Mesodermal cell (in vitro differentiated cells): ENCODE measurements around the gene LAMP2. TPM values are rescaled to one million over a fixed set of nuclear protein-coding genes. Genes with fewer than 3 reads are reported as not detected.
"Not testable (repeated sequence)": the region's sequence is repeated elsewhere in the genome, so short reads cannot be mapped to it uniquely, and the experiment has no call there.

ENCODE experiments used
- H3K27ac ChIP-seq: 2 replicates; pipeline ENCODE4 v1.7.0; 2013; ENCODE audit warnings: mild to moderate bottlenecking, low read depth, low read length, moderate library complexity; ENCODE audit not compliant: severe bottlenecking
- H3K36me3 ChIP-seq: 2 replicates; pipeline ENCODE4 v1.7.1; 2013; ENCODE audit warnings: mild to moderate bottlenecking, low read length, moderate library complexity; ENCODE audit not compliant: control insufficient read depth, insufficient read depth
- H3K4me1 ChIP-seq: one replicate; pipeline ENCODE4 v1.7.1; 2013; ENCODE audit warnings: mild to moderate bottlenecking, low read length; ENCODE audit not compliant: insufficient read depth, control insufficient read depth, poor library complexity, severe bottlenecking
- H3K4me3 ChIP-seq: 2 replicates; pipeline ENCODE4 v1.7.0; 2013; ENCODE audit warnings: low read length, control low read depth, mild to moderate bottlenecking; ENCODE audit not compliant: insufficient read depth, poor library complexity, severe bottlenecking; ENCODE audit errors: extremely low read depth
- H3K9me3 ChIP-seq: 2 replicates; pipeline ENCODE4 v1.7.1; 2013; ENCODE audit warnings: mild to moderate bottlenecking, low read length, moderate library complexity; ENCODE audit not compliant: control insufficient read depth
- WGBS, 2 experiments: methylation state at CpG; one replicate each; pipeline ENCODE4 v1.1.5; 2013; ENCODE audit warnings: missing lambda C conversion rate in 2 of 2; ENCODE audit not compliant: insufficient coverage in 2 of 2; 5-methylcytosine and 5-hydroxymethylcytosine counted together
- polyA plus RNA-seq, 2 experiments: library from polyadenylated mRNA; stranded (reverse); fragments of 50-300 nt; gene quantifications; one replicate each; pipeline ENCODE4 v1.2.3, GENCODE V29; 2013

Gene LAMP2
- polyA plus RNA-seq (2013, experiment 1 of 2) = 106 TPM
- 101 TPM for polyA plus RNA-seq (2013, experiment 2 of 2)

DNA sequence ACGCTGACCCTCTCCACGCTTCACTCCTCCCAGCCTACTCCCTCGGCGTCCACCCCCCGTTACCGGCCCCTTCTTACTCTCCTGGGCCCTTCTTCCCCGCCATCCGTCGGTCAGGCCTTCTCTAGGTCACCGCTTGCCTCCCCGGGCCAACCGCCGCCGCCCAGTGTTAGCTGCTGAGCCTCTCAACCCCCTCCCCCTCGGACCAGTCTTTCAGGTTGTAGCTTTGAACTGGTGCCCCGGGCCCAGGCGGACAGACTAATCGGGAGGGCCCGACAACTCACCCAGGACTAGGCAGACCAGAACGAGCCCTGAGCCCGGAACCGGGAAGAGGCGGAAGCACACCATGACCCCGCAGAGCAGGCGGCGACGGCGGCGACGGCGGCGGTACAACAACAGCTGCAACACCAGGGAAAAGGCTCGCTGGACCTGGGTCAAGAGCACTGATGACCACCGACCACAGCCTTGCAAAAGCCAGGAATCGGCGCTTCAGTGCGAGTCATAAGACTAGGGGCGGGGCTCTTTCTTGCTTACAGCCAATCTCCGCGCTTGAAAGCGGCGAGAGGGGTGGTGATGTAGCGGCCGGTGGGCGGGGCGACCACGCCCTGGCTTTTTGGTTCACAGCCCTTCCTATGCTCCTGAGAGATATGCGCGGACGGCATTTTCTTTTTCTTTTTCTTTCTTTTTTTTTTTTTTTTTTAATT is at the start of gene LAMP2:
TSS of gene LAMP2 (minus strand) at position 472 of the 701 bp plus-strand sequence. CDS start at position 345, 127 bp downstream.
- 0 to 1% methylated on average over 15 to 16 of the region's 50 CpGs for WGBS, 2 experiments
- Histone ChIP-seq H3K36me3 (no peaks in the 10 kb centered on the region), H3K9me3 (no peaks in the 10 kb centered on the region), H3K4me1 (no peaks in the 10 kb centered on the region), H3K4me3 (peak within 1 kb of the TSS; percentile 62), H3K27ac (peak within 1 kb of the TSS; percentile 94)

GRCh38 chrX:120517936-120518335 is 48.8 kb upstream of the LAMP2 start:
- Histone ChIP-seq H3K9me3 (no peaks in the 10 kb centered on the region), H3K36me3 (peaks cover 2% of the 10 kb centered on the region), H3K4me3 (no peak overlapping the region), H3K4me1 (no peaks in the 10 kb centered on the region), H3K27ac (no peak overlapping the region)
- WGBS, 2 experiments = 82% methylated on average over 2 of the region's 3 CpGs; no CpG with 5 or more reads in 1 of the 2 experiments

- H3K36me3 ChIP-seq = no peaks in the 10 kb centered on the region
- no peak overlapping the region for H3K27ac ChIP-seq
- WGBS, 2 experiments = no CpG with 5 or more reads among the region's 1 CpG
- no peaks in the 10 kb centered on the region for H3K4me1 ChIP-seq
- no peaks in the 10 kb centered on the region for H3K9me3 ChIP-seq
- no peak overlapping the region for H3K4me3 ChIP-seq
These were observed 45.1 kb upstream of the LAMP2 start for GRCh38 chrX:120514236-120514635.

- H3K9me3 ChIP-seq = no peaks in the 10 kb centered on the region
- H3K27ac ChIP-seq = no peak overlapping the region
- no peak overlapping the region for H3K4me3 ChIP-seq
- no CpG with 5 or more reads among the region's 2 CpGs for WGBS, 2 experiments
- H3K36me3 ChIP-seq = no peaks in the 10 kb centered on the region
- no peaks in the 10 kb centered on the region for H3K4me1 ChIP-seq
These were observed 43.5 kb upstream of the LAMP2 start for GRCh38 chrX:120512627-120513026.

GRCh38 chrX:120512222-120512621 is 43.1 kb upstream of the LAMP2 start:
- H3K4me1 ChIP-seq = no peaks in the 10 kb centered on the region
- WGBS, 2 experiments = 92 to 93% methylated on average over 2 of the region's 3 CpGs
- H3K36me3 ChIP-seq = no peaks in the 10 kb centered on the region
- H3K27ac ChIP-seq = no peak overlapping the region
- H3K9me3 ChIP-seq = no peaks in the 10 kb centered on the region
- H3K4me3 ChIP-seq = no peak overlapping the region

GRCh38 chrX:120504569-120504968 is 35.5 kb upstream of the LAMP2 start:
- 100% methylated on average over 1 of the region's 1 CpG; no CpG with 5 or more reads in 1 of the 2 experiments for WGBS, 2 experiments
- Histone ChIP-seq H3K4me3 (no peak overlapping the region), H3K27ac (no peak overlapping the region), H3K9me3 (no peaks in the 10 kb centered on the region), H3K36me3 (no peaks in the 10 kb centered on the region), H3K4me1 (no peaks in the 10 kb centered on the region)

DNA sequence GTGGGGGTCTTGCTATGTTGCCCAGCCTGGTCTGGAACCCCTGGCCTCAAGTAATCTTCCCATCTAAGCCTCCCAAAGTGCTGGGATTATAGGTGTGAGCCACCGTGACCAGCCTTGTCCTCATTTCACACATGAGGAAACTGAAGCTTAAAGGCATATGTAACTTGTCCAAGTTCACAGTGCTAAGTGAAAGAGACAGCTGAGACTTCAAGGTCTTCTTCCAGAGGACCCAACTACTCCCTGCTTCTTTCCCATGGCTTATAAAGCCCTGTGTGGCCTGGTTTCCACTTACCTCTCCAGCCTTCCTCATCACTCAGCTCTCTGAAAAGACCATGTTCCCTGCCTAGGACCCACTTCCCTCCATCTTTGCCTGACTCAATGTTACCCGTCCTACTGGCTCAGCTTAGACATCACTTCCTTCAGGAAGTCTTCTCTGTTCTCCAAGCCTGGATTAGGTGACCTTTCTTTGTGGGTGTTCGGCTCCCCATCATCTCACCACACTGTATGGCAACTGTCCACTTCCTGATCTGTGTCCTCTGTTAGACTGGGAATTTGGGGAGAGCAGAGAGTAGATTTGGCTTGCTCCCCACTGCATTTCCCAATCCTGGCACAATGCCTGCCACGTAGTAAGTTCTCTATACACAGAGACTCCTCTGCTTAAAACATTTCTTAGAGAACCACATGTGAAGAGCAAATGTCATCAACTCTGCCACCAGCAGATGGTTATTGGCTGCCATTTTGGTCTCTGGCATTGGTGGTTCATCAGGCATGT is 30.4 kb upstream of the LAMP2 start:
- Histone ChIP-seq H3K9me3 (no peaks in the 10 kb centered on the region), H3K27ac (no peak overlapping the region), H3K4me1 (no peaks in the 10 kb centered on the region), H3K4me3 (no peak overlapping the region), H3K36me3 (no peaks in the 10 kb centered on the region)
- 83 to 100% methylated on average over 1 of the region's 4 CpGs for WGBS, 2 experiments

- not testable (repeated sequence) for H3K4me1 ChIP-seq, H3K9me3 ChIP-seq, H3K4me3 ChIP-seq, H3K36me3 ChIP-seq, H3K27ac ChIP-seq
- WGBS, 2 experiments = no CpG with 5 or more reads among the region's 2 CpGs
These were observed 21.0 kb upstream of the LAMP2 start for GRCh38 chrX:120490119-120490518.

GRCh38 chrX:120486786-120487185 is 17.7 kb upstream of the LAMP2 start:
- H3K36me3 ChIP-seq = no peaks in the 10 kb centered on the region
- WGBS, 2 experiments = 87 to 92% methylated on average over 3 to 6 of the region's 9 CpGs

DNA sequence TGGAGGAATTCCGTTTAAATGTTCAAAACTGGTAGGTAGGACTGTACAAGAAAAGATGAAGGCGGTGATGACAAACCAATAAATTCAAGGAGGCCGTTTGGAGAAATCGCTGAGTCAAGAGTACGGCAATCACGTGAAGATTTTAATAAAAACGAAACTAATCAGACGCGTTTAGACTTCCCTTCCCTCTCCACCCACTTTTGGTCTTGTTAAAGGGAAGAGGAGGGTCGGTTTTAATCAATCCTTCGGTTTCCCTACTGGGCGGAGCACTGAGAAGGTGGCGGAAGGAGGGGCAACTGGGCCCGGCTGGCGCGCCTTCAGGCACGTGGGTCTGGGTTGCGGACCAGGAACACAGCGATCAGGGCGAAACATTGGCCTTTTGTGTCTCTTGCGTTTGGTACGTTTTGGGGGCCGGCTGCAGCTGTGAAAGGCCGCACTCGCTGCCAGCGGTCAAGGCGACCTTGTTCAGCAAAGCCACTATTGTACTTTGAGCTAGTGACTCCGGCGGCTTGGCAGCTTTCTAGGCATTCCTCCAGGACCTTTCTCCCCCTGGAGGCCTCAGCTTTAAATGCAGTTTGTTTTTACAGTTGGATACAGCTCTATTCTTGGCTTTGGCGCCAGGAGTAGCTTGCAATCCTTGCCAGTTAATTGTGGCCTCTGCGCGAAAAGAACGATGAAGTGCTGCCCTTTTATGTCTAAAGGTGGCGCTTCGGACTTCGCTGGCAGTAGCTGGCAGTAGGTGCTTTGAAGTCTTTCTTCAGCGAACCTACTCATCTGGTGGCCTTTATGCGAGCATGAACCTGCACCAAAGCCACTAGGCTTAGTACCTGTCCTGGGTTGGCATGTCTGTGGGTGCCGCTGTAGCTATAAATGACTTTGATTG is 16.8 kb upstream of the LAMP2 start:
- 0% methylated on average over 3 to 6 of the region's 39 CpGs for WGBS, 2 experiments
- Histone ChIP-seq H3K4me1 (no peaks in the 10 kb centered on the region), H3K27ac (peak overlapping the region; percentile 66), H3K4me3 (peak overlapping the region; percentile 30), H3K9me3 (no peaks in the 10 kb centered on the region), H3K36me3 (no peaks in the 10 kb centered on the region)

More at GRCh38 chrX:120486786-120487185, 17.7 kb upstream of the LAMP2 start:
- Histone ChIP-seq H3K27ac (no peak overlapping the region), H3K4me3 (no peak overlapping the region), H3K9me3 (no peaks in the 10 kb centered on the region), H3K4me1 (no peaks in the 10 kb centered on the region)
